Measurements from ENCODE around the gene LBR.
"Not testable (repeated sequence)": the region's sequence is repeated elsewhere in the genome, so short reads cannot be mapped to it uniquely, and the experiment has no call there.

The LBR gene

DNA sequence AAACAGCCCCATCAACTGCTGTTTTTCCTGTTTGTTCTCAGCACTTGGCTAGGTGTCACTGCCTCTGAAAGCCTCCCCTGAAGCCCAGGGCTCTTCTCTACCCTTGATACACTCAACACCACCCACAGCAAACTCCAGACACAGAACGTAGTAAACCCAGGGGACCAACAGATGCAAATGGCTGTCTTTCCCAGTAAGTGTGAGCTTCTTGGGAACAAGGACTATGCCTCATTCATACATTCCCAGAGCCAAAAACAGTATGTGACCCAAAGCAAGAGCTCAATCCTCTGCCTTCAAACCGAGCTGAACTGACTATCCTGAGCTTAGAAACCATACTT, 4.4 kb downstream of the LBR start:
- H3K4me3 ChIP-seq (ENCODE audit: low read depth, low read length) = no peak overlapping the region

- no peak overlapping the region for H3K4me3 ChIP-seq (ENCODE audit: low read depth, low read length)
Measured at GRCh38 chr1:225422795-225423517, 4.9 kb downstream of the LBR start.

DNA sequence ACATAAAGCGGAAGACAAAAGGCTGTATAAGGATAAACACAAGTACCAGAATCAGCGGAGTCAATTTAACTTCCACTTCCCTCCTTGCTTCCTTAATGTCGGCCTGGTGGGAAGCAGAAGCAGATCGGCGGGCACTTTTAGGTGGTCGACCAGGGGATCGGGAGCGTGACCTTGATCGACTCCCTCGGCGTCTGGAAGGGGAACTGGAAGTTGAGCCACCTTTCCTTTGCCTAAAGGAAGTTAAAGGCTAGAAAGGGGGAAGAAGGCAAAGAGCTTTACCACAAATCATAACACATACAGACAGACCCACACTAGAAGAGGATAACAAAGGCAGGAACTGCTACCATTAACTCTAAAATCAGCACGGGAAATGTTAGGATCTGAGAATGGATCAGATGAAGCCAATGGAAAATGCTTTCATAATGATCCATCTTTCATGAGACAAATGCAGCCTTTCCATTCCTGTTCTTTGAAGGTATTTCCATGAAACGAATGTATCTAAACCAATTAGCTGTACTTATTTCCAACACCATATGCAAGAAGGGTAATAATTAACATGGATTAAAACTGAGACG, 5.7 kb downstream of the LBR start:
- H3K4me3 ChIP-seq (ENCODE audit: low read depth, low read length) = no peak overlapping the region

DNA sequence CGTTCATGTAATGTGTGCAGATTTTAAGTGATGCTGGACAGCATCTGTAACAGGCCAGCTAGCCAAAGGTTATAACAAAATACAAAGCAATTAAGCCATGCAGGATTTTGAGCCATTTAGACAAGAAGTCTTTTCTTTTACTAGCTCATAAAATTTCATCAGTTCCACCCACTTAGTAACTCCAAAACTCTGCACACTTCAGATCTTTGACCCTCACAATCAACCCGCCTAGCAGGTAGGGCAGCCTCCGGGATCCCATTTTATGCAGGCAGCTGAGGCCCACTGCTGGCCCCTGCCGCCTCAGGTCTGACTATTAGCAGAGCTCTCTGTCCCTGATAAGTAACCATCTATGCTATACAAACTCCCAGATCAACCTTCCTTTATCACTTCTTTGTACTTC, 9.2 kb downstream of the LBR start:
- H3K4me3 ChIP-seq (ENCODE audit: low read depth, low read length) = no peak overlapping the region

DNA sequence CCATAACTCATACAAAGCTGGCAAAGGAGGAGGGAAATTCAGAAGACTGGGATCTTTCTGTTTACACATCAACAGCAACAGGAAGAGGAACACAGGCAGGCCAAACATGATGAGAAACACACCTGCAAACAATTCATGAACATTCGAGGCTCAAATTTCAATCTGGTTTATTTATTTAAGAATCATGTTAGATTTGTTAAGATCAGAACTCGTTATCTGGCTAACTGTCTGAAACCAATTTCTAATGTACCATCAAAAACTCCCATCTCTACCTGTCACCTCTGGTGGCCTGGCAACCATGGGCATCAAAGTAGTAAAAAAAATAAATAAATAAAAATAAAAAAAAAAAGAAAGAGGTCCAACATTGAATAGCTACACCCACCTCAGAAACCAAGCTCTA, 9.8 kb downstream of the LBR start:
- no peak overlapping the region for H3K4me3 ChIP-seq (ENCODE audit: low read depth, low read length)

- H3K4me3 ChIP-seq (ENCODE audit: low read depth, low read length) = no peak overlapping the region
Measured at GRCh38 chr1:225415967-225416745, 11.7 kb downstream of the LBR start.

GRCh38 chr1:225415307-225415706, 12.5 kb downstream of the LBR start:
- H3K4me3 ChIP-seq (ENCODE audit: low read depth, low read length) = no peak overlapping the region

DNA sequence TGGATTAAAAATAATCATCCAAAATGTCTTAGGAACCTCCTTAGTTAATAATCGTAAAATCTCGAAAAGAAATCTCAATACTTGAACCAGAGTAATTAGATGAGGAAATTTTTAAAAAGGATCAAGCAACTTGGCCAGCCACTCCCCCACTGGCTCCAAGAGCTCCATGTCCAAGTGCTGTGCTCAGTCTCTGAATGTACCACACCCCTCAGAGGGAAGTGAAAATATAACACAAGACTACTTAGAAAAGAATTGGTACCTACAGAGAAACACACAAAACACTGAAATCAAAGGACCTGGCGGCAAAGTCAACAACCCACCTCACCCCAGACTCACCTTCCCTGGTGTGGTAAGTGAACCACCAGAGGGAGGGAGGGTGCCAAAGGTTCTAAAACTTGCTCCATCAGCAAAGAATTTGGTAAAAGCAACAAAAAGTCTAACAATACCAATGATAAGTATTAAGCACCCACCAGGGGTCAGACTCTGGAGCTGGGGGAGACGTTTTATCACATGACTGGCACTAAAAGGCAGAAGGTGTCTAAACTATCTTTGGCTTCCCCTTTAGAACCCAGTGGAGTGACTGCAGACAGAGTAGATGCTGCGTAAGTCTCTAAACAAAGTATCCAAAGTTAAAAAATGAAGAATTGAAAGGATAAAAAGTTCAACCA, 14.0 kb downstream of the LBR start:
- no peak overlapping the region for H3K4me3 ChIP-seq (ENCODE audit: low read depth, low read length)

- H3K4me3 ChIP-seq (ENCODE audit: low read depth, low read length) = no peak overlapping the region
Measured at GRCh38 chr1:225412803-225413351, 15.0 kb downstream of the LBR start.

GRCh38 chr1:225412321-225412720, 15.5 kb downstream of the LBR start:
- no peak overlapping the region for H3K4me3 ChIP-seq (ENCODE audit: low read depth, low read length)

DNA sequence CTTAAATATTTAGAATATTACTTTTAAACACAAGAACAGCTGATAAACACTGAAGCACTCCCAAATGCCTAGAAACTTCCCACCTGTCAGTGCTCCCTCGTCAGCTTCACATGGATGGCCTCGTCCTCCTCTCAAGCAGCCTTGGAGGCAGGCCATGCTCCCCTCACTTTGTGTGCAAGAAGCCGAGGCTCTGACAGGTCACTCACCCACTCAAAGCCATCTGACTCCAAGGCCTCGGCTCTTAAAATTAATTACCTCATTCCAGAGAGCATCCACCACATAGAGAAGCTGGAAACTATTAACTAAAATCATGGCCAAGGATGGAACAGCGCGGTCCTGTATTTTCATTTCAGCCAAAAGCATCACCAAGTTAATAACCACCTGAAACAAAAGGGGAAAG, 17.8 kb downstream of the LBR start:
- no peak overlapping the region for H3K4me3 ChIP-seq (ENCODE audit: low read depth, low read length)

GRCh38 chr1:225409051-225409450, 18.8 kb downstream of the LBR start:
- no peak overlapping the region for H3K4me3 ChIP-seq (ENCODE audit: low read depth, low read length)

- H3K4me3 ChIP-seq (ENCODE audit: low read depth, low read length) = no peak overlapping the region
Measured at GRCh38 chr1:225408249-225408648, 19.6 kb downstream of the LBR start.

GRCh38 chr1:225407755-225408154, 20.1 kb downstream of the LBR start:
- H3K4me3 ChIP-seq (ENCODE audit: low read depth, low read length) = no peak overlapping the region

DNA sequence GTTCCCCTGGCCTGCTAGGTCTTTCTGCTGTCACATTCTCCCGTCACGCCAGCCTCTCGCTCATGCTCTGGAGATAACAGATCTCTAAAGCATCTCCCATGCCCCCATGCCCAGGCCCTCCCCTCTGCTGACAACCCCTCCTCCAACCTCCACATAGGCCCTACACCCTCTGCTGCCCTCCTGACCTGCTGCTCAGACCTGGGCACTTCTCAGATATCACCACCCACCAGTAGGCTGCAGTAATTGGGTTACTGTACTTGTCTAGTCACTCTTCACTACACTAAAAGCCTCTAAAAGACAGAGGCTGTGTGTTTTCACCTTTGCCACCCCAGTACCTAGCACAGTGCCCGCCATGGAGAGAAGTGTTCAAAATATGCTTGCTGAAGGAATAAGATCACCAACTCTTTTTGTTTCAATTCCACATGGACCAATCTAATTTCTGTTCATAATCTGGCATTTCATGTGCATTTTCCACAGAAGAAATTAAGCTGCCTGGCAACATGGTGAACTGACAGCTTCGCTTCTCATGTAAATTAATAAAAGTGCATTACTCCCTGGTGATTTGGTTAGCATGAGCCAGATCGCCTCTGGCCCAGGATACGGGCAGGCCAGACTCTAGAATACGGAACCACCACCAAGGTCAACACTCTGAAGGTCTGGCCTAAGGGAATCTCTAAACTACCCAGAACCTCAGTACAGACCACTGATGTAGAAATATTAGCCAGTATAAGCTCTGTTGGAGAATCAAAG, 20.7 kb downstream of the LBR start:
- H3K4me3 ChIP-seq (ENCODE audit: low read depth, low read length) = no peak overlapping the region

GRCh38 chr1:225400968-225401367, 26.9 kb downstream of the LBR start:
- no peak overlapping the region for H3K4me3 ChIP-seq (ENCODE audit: low read depth, low read length)

GRCh38 chr1:225396357-225396756, 31.5 kb downstream of the LBR start:
- H3K4me3 ChIP-seq (ENCODE audit: low read depth, low read length) = no peak overlapping the region

DNA sequence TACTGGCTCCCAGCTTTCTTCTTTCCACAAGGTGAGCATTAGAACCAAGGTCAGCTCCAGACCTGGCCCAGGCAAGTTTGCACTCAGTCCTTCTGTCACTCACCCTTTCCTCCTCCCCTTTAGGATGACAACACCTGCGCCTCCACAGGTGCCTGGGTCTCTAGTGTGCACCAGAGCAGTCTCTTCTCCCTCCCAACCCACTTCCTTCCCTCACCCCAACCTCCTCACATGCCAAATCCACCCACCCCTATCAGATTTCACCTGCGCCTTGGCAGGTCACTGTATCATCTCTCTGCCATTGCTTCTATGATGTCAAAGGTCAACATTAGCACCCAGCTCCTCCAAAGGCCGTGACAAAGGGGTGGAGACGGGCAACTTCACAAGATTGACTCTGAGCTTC, 38.0 kb downstream of the LBR start:
- no peak overlapping the region for H3K4me3 ChIP-seq (ENCODE audit: low read depth, low read length)

GRCh38 chr1:225388372-225388771, 39.5 kb downstream of the LBR start:
- no peak overlapping the region for H3K4me3 ChIP-seq (ENCODE audit: low read depth, low read length)

DNA sequence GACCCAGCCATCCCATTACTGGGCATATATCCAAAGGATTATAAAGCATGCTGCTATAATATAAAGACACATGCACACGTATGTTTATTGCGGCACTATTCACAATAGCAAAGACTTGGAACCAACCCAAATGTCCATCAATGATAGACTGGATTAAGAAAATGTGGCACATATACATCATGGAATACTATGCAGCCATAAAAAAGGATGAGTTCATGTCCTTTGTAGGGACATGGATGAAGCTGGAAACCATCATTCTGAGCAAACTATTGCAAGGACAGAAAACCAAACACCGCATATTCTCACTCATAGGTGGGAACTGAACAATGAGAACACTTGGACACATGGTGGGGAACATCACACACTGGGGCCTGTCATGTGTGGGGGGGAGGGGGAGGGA, 41.0 kb downstream of the LBR start:
- not testable (repeated sequence) for H3K4me3 ChIP-seq (ENCODE audit: low read depth, low read length)

DNA sequence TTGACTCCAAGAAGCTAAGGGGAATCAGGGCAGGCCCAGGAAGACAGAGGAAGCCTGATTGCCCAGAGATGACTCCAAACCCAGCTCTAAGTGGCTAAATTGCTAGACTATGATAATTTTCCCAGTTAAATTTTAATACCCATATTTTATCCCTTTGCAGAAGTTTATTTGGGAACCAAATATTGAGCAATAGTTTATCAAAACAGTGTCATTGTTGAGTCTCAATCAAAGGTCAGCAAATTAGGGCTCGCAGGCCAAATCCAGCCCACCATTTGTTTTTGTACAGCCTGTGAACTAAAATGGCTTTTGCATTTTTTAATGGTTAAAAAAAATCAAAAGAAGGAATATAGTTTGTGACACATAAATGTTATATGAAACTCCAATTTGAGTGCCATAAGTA, 47.1 kb downstream of the LBR start:
- no peak overlapping the region for H3K4me3 ChIP-seq (ENCODE audit: low read depth, low read length)
